EL (cell line): Measurements from ENCODE around the gene PTPN13.
A peak's percentile ranks its signal among the peaks of the same experiment; 100 is the strongest.
"Not testable (repeated sequence)": the region's sequence is repeated elsewhere in the genome, so short reads cannot be mapped to it uniquely, and the experiment has no call there.

Source experiments
- DNase-seq: peaks from one replicate; pipeline ENCODE4 v3.0.0-alpha.2; 2016

PTPN13 gene

DNA sequence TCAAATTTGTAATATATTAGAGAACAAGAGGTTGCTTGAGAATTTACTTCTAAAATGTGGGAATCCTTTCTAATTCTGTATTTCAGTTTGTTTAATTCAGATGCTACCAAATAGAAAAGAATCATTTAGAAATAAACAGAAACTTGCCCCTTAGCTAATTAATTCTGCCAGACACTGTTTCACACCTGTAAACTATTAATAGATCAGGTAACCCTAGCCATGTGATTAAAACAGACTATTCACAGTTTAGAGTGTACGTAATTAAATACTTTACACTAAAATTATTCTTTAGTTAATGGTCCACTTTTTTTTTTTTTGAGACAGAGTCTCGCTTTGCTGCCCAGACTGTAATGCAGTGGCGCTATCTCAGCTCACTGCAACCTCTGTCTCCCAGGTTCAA is 124.0 kb downstream of the PTPN13 start:
- no peak for DNase-seq

DNA sequence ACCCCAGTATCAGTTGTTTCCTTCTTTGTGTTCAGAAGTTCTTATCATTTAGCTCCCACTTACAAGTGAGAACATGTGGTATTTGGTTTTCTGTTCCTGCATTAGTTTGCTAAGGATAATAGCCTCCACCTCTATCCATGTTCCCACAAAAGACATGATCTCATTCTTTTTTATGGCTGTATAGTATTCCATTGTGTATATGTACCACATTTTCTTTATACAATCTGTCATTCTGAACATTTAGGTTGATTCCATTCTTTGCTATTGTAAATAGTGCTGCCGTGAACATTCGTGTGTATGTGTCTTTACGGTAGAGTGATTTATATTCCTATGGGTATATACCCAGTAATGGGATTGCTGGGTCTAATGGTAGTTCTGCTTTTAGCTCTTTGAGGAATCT is 125.0 kb downstream of the PTPN13 start:
- not testable (repeated sequence) for DNase-seq

DNA sequence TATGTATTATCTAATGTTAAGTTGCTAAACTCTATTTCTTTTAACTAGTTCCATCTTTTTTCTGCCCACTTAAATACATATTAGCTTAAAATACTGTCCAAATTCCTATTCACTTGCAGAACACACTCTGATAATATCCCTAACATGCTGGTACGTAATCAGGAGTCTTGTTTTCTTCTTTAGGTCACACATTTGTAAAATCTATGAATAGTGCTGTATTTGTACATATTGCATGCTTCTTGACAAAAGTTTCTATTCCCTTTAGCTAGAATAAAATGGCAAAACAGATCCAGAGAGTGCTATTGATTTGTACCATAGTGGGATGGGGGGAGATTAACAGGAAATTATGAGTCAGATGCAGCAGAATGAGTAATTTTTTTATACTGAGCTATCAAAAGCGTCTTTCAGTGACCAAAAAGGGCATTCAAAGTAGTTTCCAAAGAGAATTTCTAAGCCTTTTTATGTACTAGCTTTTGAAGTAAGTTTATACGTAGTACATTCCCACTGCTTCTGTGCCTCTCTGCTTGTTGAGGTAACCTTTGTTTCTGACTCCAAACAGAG is 126.5 kb downstream of the PTPN13 start:
- peak; percentile 8 for DNase-seq

DNA sequence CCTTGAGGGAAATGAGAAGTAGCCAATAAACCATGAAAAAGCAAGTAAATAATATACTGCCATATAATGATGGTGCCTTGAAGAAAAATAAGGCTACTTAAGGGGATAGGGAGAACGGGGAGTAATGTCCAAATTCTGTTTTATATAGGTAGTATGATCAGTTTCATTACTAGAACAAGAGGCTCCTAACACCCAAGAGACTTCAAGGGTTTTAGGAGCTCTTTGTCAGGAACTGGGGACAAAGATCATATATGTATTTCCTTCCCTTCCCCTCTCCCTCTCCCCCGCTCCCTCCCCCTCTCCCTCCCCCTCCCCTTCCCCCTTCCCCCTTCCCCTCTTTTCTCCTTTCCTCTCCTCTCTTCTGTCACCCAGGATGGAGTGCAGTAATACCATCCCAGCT is 127.3 kb downstream of the PTPN13 start:
- no peak for DNase-seq

DNA sequence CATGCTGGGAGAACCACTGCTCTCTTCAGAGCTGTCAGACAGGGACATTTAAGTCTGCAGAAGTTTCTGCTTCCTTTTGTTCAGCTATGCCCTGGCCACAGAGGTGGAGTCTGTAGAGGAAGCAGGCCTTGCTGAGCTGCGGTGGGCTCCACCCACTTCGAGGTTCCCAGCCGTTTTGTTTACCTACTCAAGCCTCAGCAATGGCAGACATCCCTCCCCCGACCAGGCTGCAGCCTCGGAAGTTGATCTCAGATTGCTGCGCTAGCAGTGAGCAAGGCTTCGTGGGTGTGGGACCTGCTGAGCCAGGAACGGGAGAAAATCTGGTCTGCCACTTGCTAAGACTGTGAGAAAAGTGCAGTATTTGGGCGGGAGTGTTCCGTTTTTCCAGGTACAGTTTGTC is 136.2 kb downstream of the PTPN13 start:
- no peak for DNase-seq

DNA sequence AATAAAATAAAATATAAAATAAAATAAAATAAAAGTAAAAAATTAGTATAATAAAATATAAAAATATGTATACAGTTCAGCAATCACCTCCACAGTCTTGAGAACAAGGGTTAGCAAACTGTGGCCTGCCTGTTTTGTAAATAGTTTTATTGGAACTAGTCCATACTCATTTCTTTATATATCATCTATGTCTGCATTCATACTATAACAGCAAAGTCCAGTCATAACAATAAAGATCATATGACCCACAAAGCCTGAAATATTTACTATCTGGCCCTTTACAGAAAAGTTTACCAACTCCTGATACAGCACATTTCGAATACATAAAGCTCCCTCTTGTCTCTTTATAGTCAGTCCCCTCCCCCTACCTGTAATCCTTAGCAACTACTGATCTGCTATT is 143.1 kb downstream of the PTPN13 start:
- DNase-seq = no peak

DNA sequence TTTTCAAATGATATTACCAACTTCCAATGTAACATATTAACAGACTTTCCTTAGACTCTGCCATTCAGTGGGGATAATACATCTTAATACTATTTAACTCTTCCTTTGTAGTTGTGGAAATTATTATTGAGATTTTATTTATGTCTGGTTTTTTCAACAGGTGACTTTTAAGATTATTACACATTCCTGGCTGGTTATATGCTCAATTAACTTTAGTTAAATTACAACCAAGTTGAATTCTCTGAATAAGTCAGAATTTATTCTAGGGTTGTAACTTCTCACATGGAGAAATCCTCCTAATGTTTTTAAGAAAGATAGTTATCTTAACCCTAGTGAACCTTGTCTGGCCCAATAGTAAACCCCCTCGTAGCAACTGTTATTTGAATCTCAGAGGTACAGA is 147.7 kb downstream of the PTPN13 start:
- no peak for DNase-seq

DNA sequence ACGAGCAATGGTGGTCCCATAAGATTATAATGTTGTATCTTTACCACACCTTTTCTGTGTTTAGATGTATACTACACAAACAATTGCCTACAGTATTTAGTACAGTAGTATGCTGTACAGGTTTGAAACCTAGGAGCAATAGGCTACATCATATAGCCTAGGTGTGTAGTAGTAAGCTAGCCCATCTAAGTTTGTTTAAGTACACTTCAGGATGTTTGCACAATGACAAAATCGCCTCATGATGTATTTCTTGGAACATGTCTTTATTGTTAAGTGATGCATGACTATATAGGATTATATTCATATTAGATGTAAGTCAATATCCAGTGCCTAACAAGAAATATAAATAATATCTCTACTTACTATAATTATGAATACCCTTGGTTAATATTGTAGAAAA is 150.5 kb downstream of the PTPN13 start:
- DNase-seq = no peak

DNA sequence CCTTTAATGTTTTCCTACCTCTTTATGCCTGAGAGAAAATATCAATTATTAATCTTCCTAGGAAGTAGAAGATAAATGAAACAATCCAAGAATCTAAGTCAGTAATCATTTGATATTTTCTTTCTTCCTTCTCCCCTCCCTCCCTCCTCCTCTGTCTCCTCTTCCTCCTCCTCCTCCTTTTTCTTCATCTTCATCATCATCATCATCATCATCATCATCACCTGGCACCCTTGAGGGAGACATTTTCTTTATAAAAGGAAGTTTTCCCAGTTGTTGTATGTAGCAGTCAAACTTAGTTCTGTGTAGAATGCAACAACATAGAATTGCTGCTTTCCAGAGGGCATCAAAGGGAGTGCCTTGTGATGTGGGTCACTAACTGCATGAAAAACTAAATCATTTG is 155.0 kb downstream of the PTPN13 start:
- no peak for DNase-seq

DNA sequence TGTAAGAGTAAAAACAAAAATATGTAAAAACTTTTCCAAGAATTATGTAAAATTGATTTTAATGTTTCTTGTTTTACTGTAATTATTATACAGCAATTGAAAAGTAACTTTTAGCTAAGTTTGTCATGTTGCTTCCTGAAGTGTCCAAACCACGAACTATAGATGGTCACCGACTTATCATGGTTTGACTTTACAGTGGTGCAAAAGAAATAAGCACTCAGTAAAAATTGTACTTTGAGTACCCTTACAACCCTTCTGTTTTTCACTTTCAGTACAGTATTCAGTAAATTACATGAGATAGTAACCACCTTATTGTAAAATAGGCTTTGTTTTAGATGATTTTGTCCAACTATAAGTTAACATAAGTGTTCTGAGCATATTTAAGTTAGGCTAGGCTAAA is 161.3 kb downstream of the PTPN13 start:
- DNase-seq = no peak

DNA sequence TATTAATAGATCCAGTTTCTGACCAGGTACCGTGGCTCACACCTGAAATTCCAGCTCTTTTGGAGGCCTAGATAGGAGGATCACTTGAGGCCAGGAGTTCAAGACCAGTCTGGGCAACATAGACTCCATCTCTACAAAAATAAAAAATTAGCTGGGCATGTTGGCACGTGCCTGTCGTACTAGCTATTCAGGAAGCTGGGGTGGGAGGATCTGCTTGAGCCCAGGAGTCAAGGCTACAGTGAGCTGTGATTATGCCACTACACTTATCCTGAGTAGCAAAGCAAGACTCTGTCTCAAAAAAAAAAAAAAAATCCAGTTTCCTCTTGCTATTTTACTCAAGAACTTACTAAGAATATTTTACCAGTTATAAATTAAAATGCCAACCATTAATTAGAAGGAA is 163.4 kb downstream of the PTPN13 start:
- no peak for DNase-seq

DNA sequence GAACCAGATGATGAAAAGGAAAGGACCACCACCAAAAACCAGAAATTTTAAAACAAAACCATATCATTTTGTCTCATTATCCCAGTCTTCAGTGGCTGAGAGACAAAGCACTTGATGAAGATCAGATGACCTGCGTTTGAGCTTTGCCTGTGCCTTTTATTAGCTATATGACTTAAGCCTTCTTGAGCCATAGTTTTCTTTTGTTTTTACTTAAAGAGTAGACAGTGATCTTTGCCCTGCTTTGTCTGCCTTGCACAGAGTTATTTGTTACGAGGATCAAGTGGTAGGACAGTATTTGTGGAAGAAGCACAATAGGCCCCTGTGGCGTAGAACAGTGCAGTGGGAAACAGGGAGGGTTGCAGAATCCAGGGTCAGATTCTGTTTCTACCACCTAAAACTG is 165.2 kb downstream of the PTPN13 start:
- no peak for DNase-seq

DNA sequence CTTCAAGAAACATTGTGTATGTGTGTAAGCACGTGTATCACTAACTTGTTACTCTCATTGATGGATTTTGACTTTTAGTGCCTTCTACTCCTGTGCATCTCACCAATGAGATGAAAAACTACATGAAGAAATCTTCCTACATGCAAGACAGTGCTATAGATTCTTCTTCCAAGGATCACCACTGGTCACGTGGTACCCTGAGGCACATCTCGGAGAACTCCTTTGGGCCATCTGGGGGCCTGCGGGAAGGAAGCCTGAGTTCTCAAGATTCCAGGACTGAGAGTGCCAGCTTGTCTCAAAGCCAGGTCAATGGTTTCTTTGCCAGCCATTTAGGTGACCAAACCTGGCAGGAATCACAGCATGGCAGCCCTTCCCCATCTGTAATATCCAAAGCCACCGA is 168.5 kb downstream of the PTPN13 start:
- no peak for DNase-seq

DNA sequence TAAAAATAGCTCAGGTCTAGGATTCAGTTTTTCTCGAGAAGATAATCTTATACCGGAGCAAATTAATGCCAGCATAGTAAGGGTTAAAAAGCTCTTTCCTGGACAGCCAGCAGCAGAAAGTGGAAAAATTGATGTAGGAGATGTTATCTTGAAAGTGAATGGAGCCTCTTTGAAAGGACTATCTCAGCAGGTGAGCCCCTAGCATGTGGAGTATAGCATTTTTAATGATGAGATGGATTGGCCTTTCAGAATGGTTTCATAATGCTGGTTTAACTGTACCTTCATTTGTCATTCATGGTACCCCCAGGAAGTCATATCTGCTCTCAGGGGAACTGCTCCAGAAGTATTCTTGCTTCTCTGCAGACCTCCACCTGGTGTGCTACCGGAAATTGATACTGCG is 175.7 kb downstream of the PTPN13 start:
- DNase-seq = no peak

DNA sequence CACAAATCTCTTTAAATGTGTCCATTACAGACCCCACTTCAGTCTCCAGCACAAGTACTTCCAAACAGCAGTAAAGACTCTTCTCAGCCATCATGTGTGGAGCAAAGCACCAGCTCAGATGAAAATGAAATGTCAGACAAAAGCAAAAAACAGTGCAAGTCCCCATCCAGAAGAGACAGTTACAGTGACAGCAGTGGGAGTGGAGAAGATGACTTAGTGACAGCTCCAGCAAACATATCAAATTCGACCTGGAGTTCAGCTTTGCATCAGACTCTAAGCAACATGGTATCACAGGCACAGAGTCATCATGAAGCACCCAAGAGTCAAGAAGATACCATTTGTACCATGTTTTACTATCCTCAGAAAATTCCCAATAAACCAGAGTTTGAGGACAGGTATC is 177.0 kb downstream of the PTPN13 start:
- no peak for DNase-seq

DNA sequence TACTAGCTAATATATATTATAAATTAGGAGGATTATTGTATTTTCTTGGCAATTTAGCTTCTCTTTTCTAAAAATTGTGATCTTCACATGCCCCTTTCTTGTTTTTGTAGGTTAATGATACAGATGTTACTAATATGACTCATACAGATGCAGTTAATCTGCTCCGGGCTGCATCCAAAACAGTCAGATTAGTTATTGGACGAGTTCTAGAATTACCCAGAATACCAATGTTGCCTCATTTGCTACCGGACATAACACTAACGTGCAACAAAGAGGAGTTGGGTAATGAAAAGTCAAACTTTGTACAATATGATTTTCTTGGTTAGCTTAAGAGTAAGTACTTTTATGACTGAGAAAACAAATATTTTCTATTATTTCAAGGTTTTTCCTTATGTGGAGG is 180.9 kb downstream of the PTPN13 start:
- DNase-seq = no peak

DNA sequence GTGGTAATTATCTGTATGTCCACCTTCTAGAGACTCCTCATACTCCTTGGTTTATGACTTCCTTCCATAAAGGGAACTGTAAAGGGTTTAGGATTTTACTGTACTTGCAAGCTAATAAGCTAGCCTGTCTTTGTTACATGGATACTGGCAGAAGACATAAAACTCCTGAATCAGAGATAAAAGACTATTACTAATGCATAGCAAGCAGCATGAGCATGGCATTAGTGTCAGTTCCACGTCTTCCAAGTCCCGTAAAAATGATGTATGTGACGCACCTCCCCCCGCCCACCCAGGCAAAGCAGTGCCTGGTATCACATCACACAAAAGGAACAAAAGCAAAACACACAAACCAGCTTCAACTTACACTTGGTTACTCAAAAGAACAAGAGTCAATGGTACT is 184.1 kb downstream of the PTPN13 start:
- no peak for DNase-seq

DNA sequence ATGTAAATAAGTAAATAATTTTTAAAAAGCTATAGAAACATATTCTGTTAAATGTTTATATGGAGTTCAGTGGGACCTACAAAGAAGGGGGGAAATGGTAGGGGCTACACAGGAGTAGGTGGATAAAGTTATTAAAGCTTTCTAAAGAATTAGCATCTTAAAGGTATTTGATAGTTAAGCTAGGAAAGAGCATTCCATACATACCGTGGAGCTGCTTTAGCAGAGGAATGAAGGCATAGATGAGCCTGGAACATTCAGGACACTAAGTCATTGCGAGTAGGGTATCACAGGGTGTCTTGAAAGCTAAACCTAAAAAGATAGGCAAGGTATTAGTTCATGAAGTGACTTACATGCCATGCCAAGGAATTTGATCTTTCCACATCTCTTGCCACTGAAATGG is 194.7 kb downstream of the PTPN13 start:
- no peak for DNase-seq

DNA sequence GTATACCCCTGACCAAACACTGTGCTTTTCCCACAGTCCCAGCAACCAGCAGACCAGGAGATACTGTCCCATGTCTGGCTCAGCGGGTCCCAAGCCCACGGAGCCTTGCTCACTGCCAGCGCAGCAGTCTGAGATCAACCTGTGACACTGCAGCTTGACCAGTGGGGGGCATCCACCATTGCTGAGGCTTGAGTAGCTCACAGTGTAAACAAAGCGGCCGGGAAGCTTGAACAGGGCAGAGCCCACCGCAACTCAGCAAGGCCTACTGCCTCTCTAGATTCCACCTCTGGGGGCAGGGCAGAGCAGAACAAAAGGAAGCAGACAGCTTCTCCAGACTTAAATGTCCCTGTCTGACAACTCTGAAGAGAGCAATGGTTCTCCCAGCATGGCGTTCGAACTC is 197.0 kb downstream of the PTPN13 start:
- no peak for DNase-seq

DNA sequence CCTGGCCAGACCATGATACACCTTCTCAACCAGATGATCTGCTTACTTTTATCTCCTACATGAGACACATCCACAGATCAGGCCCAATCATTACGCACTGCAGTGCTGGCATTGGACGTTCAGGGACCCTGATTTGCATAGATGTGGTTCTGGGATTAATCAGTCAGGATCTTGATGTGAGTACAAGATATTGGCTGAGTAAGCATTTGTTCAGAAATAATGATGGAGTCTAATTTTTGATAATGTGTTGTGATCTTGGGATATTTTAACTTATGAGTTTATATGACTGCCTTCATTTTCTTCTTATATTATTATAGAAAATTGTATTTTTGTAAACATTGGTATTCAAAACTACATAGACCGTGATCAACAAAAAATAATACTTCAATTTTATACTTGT is 215.7 kb downstream of the PTPN13 start:
- DNase-seq = no peak

DNA sequence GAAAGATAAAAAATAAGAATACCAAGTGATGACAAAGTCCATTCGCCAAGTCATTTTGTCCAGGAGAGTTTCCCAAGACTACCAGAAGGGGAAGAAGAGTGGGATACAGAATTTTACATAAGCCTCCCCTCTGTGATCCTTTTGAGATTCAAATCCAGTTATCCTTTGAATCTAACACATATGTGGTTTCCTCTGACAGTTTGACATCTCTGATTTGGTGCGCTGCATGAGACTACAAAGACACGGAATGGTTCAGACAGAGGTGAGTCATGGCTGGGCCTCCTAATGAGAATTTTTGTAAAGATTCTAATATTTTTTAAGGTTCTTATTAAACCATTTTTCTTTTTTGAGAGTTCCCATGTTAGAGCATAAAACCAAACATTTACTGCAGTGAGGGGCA is 216.7 kb downstream of the PTPN13 start:
- no peak for DNase-seq

DNA sequence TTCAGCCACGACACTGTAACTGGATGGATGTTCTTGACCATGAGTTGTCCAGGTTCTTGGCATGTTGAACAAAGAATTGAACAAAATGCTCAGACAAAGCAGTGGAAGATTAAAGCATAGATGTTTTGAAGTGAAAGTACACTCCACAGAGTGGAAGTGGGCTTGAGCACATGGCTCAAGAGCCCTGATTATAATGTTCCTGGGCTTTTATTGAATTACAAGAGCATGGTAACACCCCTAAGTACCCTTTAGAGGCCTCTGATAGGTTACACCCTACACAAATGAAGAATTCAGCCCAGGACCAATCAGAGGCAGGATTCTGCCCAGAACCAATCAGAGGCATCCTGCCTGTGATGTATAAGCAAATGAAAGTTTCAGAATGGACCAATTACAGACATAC is 221.5 kb downstream of the PTPN13 start:
- DNase-seq = no peak

DNA sequence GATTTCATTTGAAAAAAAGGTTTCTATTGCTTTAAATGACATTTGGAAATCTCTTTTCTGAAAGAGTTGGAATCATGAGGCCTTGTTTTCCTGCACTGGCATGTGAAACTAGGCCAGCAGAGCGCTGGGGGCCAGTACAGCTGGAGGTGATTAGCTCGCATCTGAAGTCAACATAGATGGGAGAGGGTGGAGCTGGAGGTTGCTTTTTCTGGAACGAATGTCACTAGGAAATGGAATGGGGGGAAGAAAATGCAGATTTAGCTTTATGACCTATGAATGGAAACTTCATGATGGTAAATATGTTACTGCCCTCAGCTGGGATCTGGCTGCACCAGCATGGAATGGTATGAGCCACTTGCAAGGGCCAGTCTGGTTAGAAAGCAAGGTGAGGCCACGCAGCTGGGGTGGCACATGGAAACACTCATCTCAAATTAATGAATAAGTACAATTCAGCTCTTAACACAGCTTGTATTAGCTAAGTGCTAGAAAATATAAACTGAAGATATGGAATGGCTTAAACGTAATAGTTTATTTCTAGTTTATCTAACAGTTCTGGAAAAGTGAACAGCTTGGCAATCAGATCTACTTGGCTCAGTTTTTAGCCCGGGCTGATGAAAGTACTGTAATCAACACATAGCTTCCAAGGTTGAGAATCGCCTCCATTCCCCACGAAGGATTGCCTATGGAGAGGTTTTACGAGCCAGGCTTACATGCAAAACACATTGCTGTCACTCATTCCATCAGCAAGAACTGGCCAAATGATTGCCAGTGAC is 222.6 kb downstream of the PTPN13 start:
- DNase-seq = no peak

DNA sequence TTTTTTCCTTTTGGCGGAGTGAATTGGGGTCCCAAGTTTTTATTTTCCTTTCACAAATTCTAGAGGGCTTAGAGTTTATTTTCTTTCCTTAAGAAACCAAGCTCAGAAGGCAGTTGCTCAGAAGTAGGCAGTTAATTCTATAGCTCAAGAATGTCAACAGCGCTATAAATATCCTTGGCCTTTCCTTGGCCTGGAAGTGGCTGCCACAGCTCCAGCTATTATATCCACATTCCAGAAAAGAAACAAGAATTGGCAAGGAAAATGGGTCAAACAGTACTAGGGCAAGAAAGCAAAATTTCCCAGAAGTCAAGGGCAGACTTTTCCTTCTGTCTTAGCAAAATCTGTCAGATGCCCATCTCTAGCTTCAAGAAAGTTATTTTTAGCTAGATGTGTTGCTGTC is 224.1 kb downstream of the PTPN13 start:
- DNase-seq = peak; percentile 25

DNA sequence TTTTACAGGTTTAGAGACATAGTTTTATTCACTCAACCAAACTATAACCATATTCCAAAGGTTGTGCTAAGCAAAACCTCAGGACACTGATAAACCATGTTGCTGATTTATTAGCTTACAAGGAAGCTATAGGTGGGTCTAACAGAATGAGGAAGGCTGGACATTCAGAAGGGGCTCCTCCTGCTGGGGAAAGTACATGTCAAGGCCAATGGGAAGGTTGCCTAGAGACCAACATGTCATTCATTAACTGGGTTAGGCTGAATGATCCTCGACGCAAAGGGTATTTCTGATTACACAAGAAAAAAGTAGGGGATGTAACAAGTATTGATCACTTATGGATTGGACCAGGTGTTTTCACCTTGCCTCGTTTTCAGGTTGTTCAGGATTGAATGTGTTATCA is 224.7 kb downstream of the PTPN13 start:
- no peak for DNase-seq
